ENCODE results near the gene VSTM2B.

Gene VSTM2B

GRCh38 chr19:29565171-29565570 lies 39.4 kb downstream of the VSTM2B start:
- no peaks in the 10 kb centered on the region for H3F3A ChIP-seq (ENCODE audit: insufficient read depth, low read length)
- DNase-seq: no peak
- no peak overlapping the region for H3K9ac ChIP-seq (ENCODE audit: low read length)
- H3K36me3 ChIP-seq (replicated peaks; ENCODE audit: insufficient read depth, low read length): no peaks in the 10 kb centered on the region
- no peaks in the 10 kb centered on the region for H3K9me2 ChIP-seq (replicated peaks; ENCODE audit: insufficient read depth, low read length)
- H3K27ac ChIP-seq (ENCODE audit: low read length): no peak overlapping the region
- no peak overlapping the region for H3K4me3 ChIP-seq (ENCODE audit: low read length)
- no peak overlapping the region for H2AFZ ChIP-seq (ENCODE audit: low read length)
- H3K9me3 ChIP-seq (replicated peaks; ENCODE audit: insufficient read depth, low read length): no peaks in the 10 kb centered on the region
- no peaks in the 10 kb centered on the region for H3K4me1 ChIP-seq (ENCODE audit: low read length)
- no peaks in the 10 kb centered on the region for H3K79me2 ChIP-seq (ENCODE audit: low read length)
- peaks cover 55% of the 10 kb centered on the region for H3K27me3 ChIP-seq (replicated peaks; ENCODE audit: insufficient read depth, low read length)
- H4K20me1 ChIP-seq (ENCODE audit: insufficient read depth, low read length): no peaks in the 10 kb centered on the region
- TF ChIP-seq EZH2phosphoT487 (IDR thresholded peaks at IDR 0.05; ENCODE audit: low read length): no peak
- TF ChIP-seq CTCF (IDR thresholded peaks at IDR 0.05; ENCODE audit: low read length): no peak
- no peak for TF ChIP-seq EZH2 (optimal IDR thresholded peaks at IDR 0.05; ENCODE audit: low read depth, low read length)
- no peak overlapping the region for H3K4me2 ChIP-seq (ENCODE audit: low read depth, low read length)

- Histone ChIP-seq H3K27ac (ENCODE audit: low read length) (no peak overlapping the region), H4K20me1 (ENCODE audit: insufficient read depth, low read length) (no peaks in the 10 kb centered on the region), H3K4me1 (ENCODE audit: low read length) (no peaks in the 10 kb centered on the region), H3K27me3 (replicated peaks; ENCODE audit: insufficient read depth, low read length) (peaks cover 63% of the 10 kb centered on the region), H3F3A (ENCODE audit: insufficient read depth, low read length) (no peaks in the 10 kb centered on the region), H3K36me3 (replicated peaks; ENCODE audit: insufficient read depth, low read length) (no peaks in the 10 kb centered on the region), H3K79me2 (ENCODE audit: low read length) (no peaks in the 10 kb centered on the region), H3K4me2 (ENCODE audit: low read depth, low read length) (no peak overlapping the region), H2AFZ (ENCODE audit: low read length) (no peak overlapping the region), H3K9ac (ENCODE audit: low read length) (no peak overlapping the region), H3K4me3 (ENCODE audit: low read length) (no peak overlapping the region), H3K9me2 (replicated peaks; ENCODE audit: insufficient read depth, low read length) (no peaks in the 10 kb centered on the region), H3K9me3 (replicated peaks; ENCODE audit: insufficient read depth, low read length) (no peaks in the 10 kb centered on the region)
- no peak for DNase-seq
- TF ChIP-seq CTCF (IDR thresholded peaks at IDR 0.05; ENCODE audit: low read length) (no peak), EZH2phosphoT487 (IDR thresholded peaks at IDR 0.05; ENCODE audit: low read length) (no peak), EZH2 (optimal IDR thresholded peaks at IDR 0.05; ENCODE audit: low read depth, low read length) (no peak)
Measured at GRCh38 chr19:29566496-29567054, 40.8 kb downstream of the VSTM2B start.

- Histone ChIP-seq H3K79me2 (ENCODE audit: low read length) (no peaks in the 10 kb centered on the region), H4K20me1 (ENCODE audit: insufficient read depth, low read length) (no peaks in the 10 kb centered on the region), H3K4me3 (ENCODE audit: low read length) (no peak overlapping the region), H3K9me2 (replicated peaks; ENCODE audit: insufficient read depth, low read length) (no peaks in the 10 kb centered on the region), H3K4me2 (ENCODE audit: low read depth, low read length) (no peak overlapping the region), H3F3A (ENCODE audit: insufficient read depth, low read length) (no peaks in the 10 kb centered on the region), H3K9ac (ENCODE audit: low read length) (no peak overlapping the region), H3K27me3 (replicated peaks; ENCODE audit: insufficient read depth, low read length) (peaks cover 66% of the 10 kb centered on the region), H3K4me1 (ENCODE audit: low read length) (no peaks in the 10 kb centered on the region), H3K9me3 (replicated peaks; ENCODE audit: insufficient read depth, low read length) (no peaks in the 10 kb centered on the region), H2AFZ (ENCODE audit: low read length) (no peak overlapping the region), H3K36me3 (replicated peaks; ENCODE audit: insufficient read depth, low read length) (no peaks in the 10 kb centered on the region), H3K27ac (ENCODE audit: low read length) (no peak overlapping the region)
- no peak for DNase-seq
- no peak for TF ChIP-seq EZH2 (optimal IDR thresholded peaks at IDR 0.05; ENCODE audit: low read depth, low read length)
- no peak for TF ChIP-seq EZH2phosphoT487 (IDR thresholded peaks at IDR 0.05; ENCODE audit: low read length)
- no peak for TF ChIP-seq CTCF (IDR thresholded peaks at IDR 0.05; ENCODE audit: low read length)
Measured at GRCh38 chr19:29567366-29567915, 41.6 kb downstream of the VSTM2B start.
